ENCODE data around the gene TUNAR. TPM values are rescaled to one million over a fixed set of nuclear protein-coding genes. Genes with fewer than 3 reads are reported as not detected.

The TUNAR gene
- total and polyA plus RNA-seq, 2 of the 4 experiments (the other 2 are of a cell fraction) = not detected

DNA sequence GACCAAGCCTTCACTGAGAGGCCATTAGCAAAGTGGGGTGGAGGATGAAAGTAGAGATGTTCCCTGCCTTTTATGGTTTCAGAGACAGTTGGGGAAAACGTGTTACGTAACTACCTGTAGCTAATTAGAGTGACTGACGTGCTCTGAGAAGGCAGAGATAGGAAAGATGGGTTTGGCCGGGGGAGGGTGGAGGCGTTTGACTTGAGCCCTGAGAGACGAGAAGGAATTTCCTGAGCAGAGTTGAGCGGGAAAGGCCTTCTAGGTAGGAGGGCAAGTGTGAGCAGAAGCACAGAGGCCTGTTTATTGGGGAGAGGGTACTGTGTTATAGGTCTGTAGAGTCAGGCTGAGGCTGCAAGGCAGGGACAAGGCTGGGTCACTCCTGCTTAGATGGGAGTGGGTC lies 8.6 kb downstream of the TUNAR start:
- H2BK20ac ChIP-seq (ENCODE audit: low read depth, low read length) = no peak overlapping the region
- no peak overlapping the region for H3K14ac ChIP-seq (replicated peaks; ENCODE audit: low read depth, low read length)
- H2BK120ac ChIP-seq (ENCODE audit: low read depth, low read length) = no peak overlapping the region
- no peak overlapping the region for H2AFZ ChIP-seq (replicated peaks; ENCODE audit: low read length, poor library complexity)
- no peak overlapping the region for H3K4me3 ChIP-seq (ENCODE audit: insufficient read depth, low read depth, low read length)
- H4K5ac ChIP-seq (ENCODE audit: low read depth, low read length) = no peak overlapping the region
- CTCF ChIA-PET = no interaction called here
- H2BK5ac ChIP-seq (ENCODE audit: low read depth, low read length, poor library complexity, severe bottlenecking) = no peak overlapping the region
- H3K4me1 ChIP-seq (ENCODE audit: control insufficient read depth, insufficient read depth, low read length) = no peaks in the 10 kb centered on the region
- in situ Hi-C loops (cut with MboI; ENCODE audit: low sequenced_read_pairs) = no loop called here
- no peak overlapping the region for H3K27ac ChIP-seq (ENCODE audit: insufficient read depth, low read length)
- H3K56ac ChIP-seq (ENCODE audit: extremely low read depth, insufficient read depth, low read length) = no peak overlapping the region
- no peaks in the 10 kb centered on the region for H3K9me1 ChIP-seq (ENCODE audit: insufficient read depth, low read length)
- ATAC-seq (ENCODE audit: low read depth) (no peak), DNase-seq (no peak)
- BruUV-seq (replicated peaks) = no TSS peak
- H3K36me3 ChIP-seq (ENCODE audit: control insufficient read depth, insufficient read depth, low read length) = no peaks in the 10 kb centered on the region
- no peaks in the 10 kb centered on the region for H3K9me3 ChIP-seq (ENCODE audit: control insufficient read depth, insufficient read depth, low read length)
- H3K27me3 ChIP-seq (ENCODE audit: control insufficient read depth, insufficient read depth, low read length) = peaks cover 4% of the 10 kb centered on the region
- H3K4me2 ChIP-seq (ENCODE audit: low read depth, low read length) = no peak overlapping the region
- H3K4ac ChIP-seq (ENCODE audit: low read depth, low read length) = no peak overlapping the region
- H2BK15ac ChIP-seq (ENCODE audit: low read depth, low read length) = no peak overlapping the region
- POLR2A ChIA-PET (ENCODE audit: unreplicated experiment) = no interaction called here
- no peaks in the 10 kb centered on the region for H3K79me1 ChIP-seq (ENCODE audit: low read depth in 1 of 2, low read length in 2 of 2)
- H3K18ac ChIP-seq (ENCODE audit: low read depth, low read length) = no peak overlapping the region
- H3K9ac ChIP-seq (ENCODE audit: low read depth, low read length) = no peak overlapping the region
- no peak overlapping the region for H3K23ac ChIP-seq (ENCODE audit: low read depth, low read length)
- TF ChIP-seq SMC3 (IDR thresholded peaks at IDR 0.05; ENCODE audit: low read depth, low read length) = no peak
- no peak for TF ChIP-seq NFE2L2 (IDR thresholded peaks at IDR 0.05; ENCODE audit: low read depth, low read length)
- no peak for TF ChIP-seq RFX5 (IDR thresholded peaks at IDR 0.05; ENCODE audit: low read depth, low read length)
- TF ChIP-seq, protein P1, sequence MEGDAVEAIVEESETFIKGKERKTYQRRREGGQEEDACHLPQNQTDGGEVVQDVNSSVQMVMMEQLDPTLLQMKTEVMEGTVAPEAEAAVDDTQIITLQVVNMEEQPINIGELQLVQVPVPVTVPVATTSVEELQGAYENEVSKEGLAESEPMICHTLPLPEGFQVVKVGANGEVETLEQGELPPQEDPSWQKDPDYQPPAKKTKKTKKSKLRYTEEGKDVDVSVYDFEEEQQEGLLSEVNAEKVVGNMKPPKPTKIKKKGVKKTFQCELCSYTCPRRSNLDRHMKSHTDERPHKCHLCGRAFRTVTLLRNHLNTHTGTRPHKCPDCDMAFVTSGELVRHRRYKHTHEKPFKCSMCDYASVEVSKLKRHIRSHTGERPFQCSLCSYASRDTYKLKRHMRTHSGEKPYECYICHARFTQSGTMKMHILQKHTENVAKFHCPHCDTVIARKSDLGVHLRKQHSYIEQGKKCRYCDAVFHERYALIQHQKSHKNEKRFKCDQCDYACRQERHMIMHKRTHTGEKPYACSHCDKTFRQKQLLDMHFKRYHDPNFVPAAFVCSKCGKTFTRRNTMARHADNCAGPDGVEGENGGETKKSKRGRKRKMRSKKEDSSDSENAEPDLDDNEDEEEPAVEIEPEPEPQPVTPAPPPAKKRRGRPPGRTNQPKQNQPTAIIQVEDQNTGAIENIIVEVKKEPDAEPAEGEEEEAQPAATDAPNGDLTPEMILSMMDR (conservative IDR thresholded peaks at IDR 0.05; ENCODE audit: low read depth, low read length) = no peak
- no peak for TF ChIP-seq ELK1 (IDR thresholded peaks at IDR 0.05; ENCODE audit: borderline replicate concordance, low read depth, low read length)
- H4K8ac ChIP-seq (ENCODE audit: low read depth in 2 of 2, low read length in 2 of 2) = no peak overlapping the region
- dilution Hi-C loops (cut with HindIII; ENCODE audit: low sequenced_read_pairs, unreplicated experiment) = no loop called here
- 15% methylated on average over 7 of the region's 7 CpGs; no CpG with 5 or more reads in 1 of the 2 experiments for WGBS, 2 experiments (ENCODE audit: extremely low coverage in 2 of 2, insufficient read length in 1 of 2)
- H4K20me1 ChIP-seq (ENCODE audit: insufficient read depth, low read length) = no peaks in the 10 kb centered on the region
- H2AK5ac ChIP-seq (ENCODE audit: low read depth, low read length) = no peak overlapping the region
- intact Hi-C loops (cut with micrococcal nuclease) = no loop called here
- no peak overlapping the region for H2AK9ac ChIP-seq (replicated peaks; ENCODE audit: low read depth, low read length, poor library complexity)
- H4K91ac ChIP-seq (ENCODE audit: insufficient read depth, low read depth, low read length) = no peak overlapping the region
